SH-SY5Y (cell line): Measurements from ENCODE around the gene LYPD1.

ENCODE experiments used
- GATA2 ChIP-seq: IDR thresholded peaks from 2 replicates; pipeline ENCODE4 v1.6.1; 2011; ENCODE audit warnings: mild to moderate bottlenecking, low read depth, low read length
- GATA3 ChIP-seq: IDR thresholded peaks from 2 replicates; pipeline ENCODE4 v1.6.1; 2011; ENCODE audit warnings: low read depth, mild to moderate bottlenecking, low read length, moderate library complexity

Gene LYPD1

GRCh38 chr2:132621131-132621875 lies 48.7 kb downstream of the LYPD1 start:
- no peak for TF ChIP-seq GATA3

- TF ChIP-seq GATA3 = no peak
- TF ChIP-seq GATA2 = no peak
These were observed 49.9 kb downstream of the LYPD1 start for GRCh38 chr2:132620115-132620514.

- no peak for TF ChIP-seq GATA3
These were observed 51.3 kb downstream of the LYPD1 start for GRCh38 chr2:132618734-132619133.

- TF ChIP-seq GATA3 (no peak), GATA2 (no peak)
These were observed 52.0 kb downstream of the LYPD1 start for GRCh38 chr2:132617989-132618388.

- TF ChIP-seq GATA2 (no peak), GATA3 (no peak)
These were observed 54.5 kb downstream of the LYPD1 start for GRCh38 chr2:132615329-132616085.

- TF ChIP-seq GATA2 = no peak
- TF ChIP-seq GATA3 = no peak
These were observed 58.3 kb downstream of the LYPD1 start for GRCh38 chr2:132611719-132612118.

GRCh38 chr2:132609101-132609890 lies 60.7 kb downstream of the LYPD1 start:
- TF ChIP-seq GATA2 (no peak), GATA3 (no peak)

- TF ChIP-seq GATA2 (no peak), GATA3 (no peak)
These were observed 61.7 kb downstream of the LYPD1 start for GRCh38 chr2:132608311-132608710.

GRCh38 chr2:132607426-132608090 lies 62.4 kb downstream of the LYPD1 start:
- TF ChIP-seq GATA2 (no peak), GATA3 (no peak)

- TF ChIP-seq GATA2 (no peak), GATA3 (no peak)
These were observed 63.4 kb downstream of the LYPD1 start for GRCh38 chr2:132606649-132607048.

- no peak for TF ChIP-seq GATA3
- no peak for TF ChIP-seq GATA2
These were observed 64.5 kb downstream of the LYPD1 start for GRCh38 chr2:132605236-132606180.

- TF ChIP-seq GATA2 (no peak), GATA3 (no peak)
These were observed 65.4 kb downstream of the LYPD1 start for GRCh38 chr2:132604561-132604960.

GRCh38 chr2:132599556-132599955 lies 70.4 kb downstream of the LYPD1 start:
- no peak for TF ChIP-seq GATA3
- TF ChIP-seq GATA2 = no peak

- TF ChIP-seq GATA3 (no peak), GATA2 (no peak)
These were observed 71.5 kb downstream of the LYPD1 start for GRCh38 chr2:132598536-132598935.
